Endothelial cell of umbilical vein (primary cell): ENCODE data around the gene SLC10A7. TPM values are rescaled to one million over a fixed set of nuclear protein-coding genes. Genes with fewer than 3 reads are reported as not detected.

Source experiments
- BruUV-seq: library from RNA; stranded (reverse); fragments of 400-500 nt; replicated peaks from 2 replicates; lab custom pipeline; 2021; lab: Mats Ljungman, UMichigan
- CTCF ChIA-PET: fragments of 300-600, 350-600 bp; sonication (Branson Sonifier 250); formaldehyde crosslinking; loops from one replicate; lab custom pipeline; 2021; ENCODE audit warnings: antibody characterized with exemption, inconsistent platforms; lab: Charles Lee
- POLR2A ChIA-PET: fragments of 300-600, 350-600 bp; sonication (Branson Sonifier 250); formaldehyde crosslinking; loops from one replicate; lab custom pipeline; 2021; ENCODE audit warnings: antibody characterized with exemption, inconsistent platforms; lab: Charles Lee
- DNase-seq: peaks from one replicate; pipeline ENCODE4 v3.0.0-alpha.2; 2011; ENCODE audit warnings: low read depth, low spot score
- FAIRE-seq: peaks from 2 replicates; lab custom pipeline; 2011; peaks lifted over from hg19 to GRCh38; lab: Jason Lieb, UNC
- H2AFZ ChIP-seq: 2 replicates; pipeline ENCODE4 v1.6.0; 2012; ENCODE audit warnings: low read depth, low read length, control low read depth, inconsistent platforms
- H3K27ac ChIP-seq: 2 replicates; pipeline ENCODE4 v1.5.1; 2011; ENCODE audit warnings: low read depth, mild to moderate bottlenecking, control low read depth, low read length, moderate library complexity; ENCODE audit not compliant: insufficient read depth
- H3K27me3 ChIP-seq, 2 experiments: 2 replicates each; pipeline versions ENCODE4 v1.6.0 to v1.6.1; 2011; ENCODE audit warnings: low read length in 2 of 2, mixed read lengths in 1 of 2; ENCODE audit not compliant: control insufficient read depth in 2 of 2, insufficient read depth in 2 of 2
- H3K36me3 ChIP-seq, 2 experiments: 2 replicates in 1 of 2; 3 replicates in 1 of 2; pipeline ENCODE4 v1.5.1; 2011; ENCODE audit warnings: low read length in 2 of 2, mild to moderate bottlenecking in 1 of 2, moderate library complexity in 1 of 2; ENCODE audit not compliant: control insufficient read depth in 2 of 2, insufficient read depth in 2 of 2; ENCODE audit errors: extremely low read depth in 1 of 2
- H3K4me1 ChIP-seq: 3 replicates; pipeline ENCODE4 v1.5.1; 2011; ENCODE audit warnings: mild to moderate bottlenecking, low read length; ENCODE audit not compliant: control insufficient read depth, insufficient read depth; ENCODE audit errors: extremely low read depth
- H3K4me2 ChIP-seq: 2 replicates; pipeline ENCODE4 v1.6.1; 2011; ENCODE audit warnings: low read length, control low read depth, mixed read lengths; ENCODE audit not compliant: insufficient read depth
- H3K4me3 ChIP-seq, 3 experiments: fragments of 200-600 bp in 1 of 3; sonication (generic), shearing (Covaris generic) in 1 of 3; replicated peaks in 1 of 3; 2 replicates each; pipeline ENCODE4 v1.5.1; 2011 to 2016; ENCODE audit warnings: control low read depth in 3 of 3, low read length in 3 of 3, mild to moderate bottlenecking in 2 of 3, inconsistent platforms in 1 of 3, low read depth in 1 of 3, moderate library complexity in 1 of 3; ENCODE audit not compliant: insufficient read depth in 1 of 3
- H3K79me2 ChIP-seq: 2 replicates; pipeline ENCODE4 v1.6.0; 2012; ENCODE audit warnings: low read length, inconsistent platforms; ENCODE audit not compliant: control insufficient read depth, insufficient read depth
- H3K9ac ChIP-seq: replicated peaks from 2 replicates; pipeline ENCODE3; 2011; ENCODE audit warnings: low read length, control low read depth; ENCODE audit not compliant: insufficient read depth; ENCODE audit errors: extremely low read depth
- H3K9me1 ChIP-seq: replicated peaks from 3 replicates; pipeline ENCODE4 v1.6.0; 2011; ENCODE audit warnings: mild to moderate bottlenecking, low read length; ENCODE audit not compliant: control insufficient read depth, insufficient read depth; ENCODE audit errors: extremely low read depth
- H3K9me3 ChIP-seq: replicated peaks from 2 replicates; pipeline ENCODE4 v1.5.1; 2012; ENCODE audit warnings: low read length, inconsistent platforms; ENCODE audit not compliant: control insufficient read depth, insufficient read depth
- H4K20me1 ChIP-seq: replicated peaks from 2 replicates; pipeline ENCODE3; 2011; ENCODE audit warnings: mild to moderate bottlenecking, low read length; ENCODE audit not compliant: control insufficient read depth, insufficient read depth; ENCODE audit errors: extremely low read depth
- EZH2 ChIP-seq: IDR thresholded peaks from 2 replicates; pipeline ENCODE4 v1.6.1; 2012; ENCODE audit warnings: borderline replicate concordance, low read depth, mild to moderate bottlenecking, moderate library complexity, low read length, inconsistent platforms; ENCODE audit not compliant: severe bottlenecking
- FOS ChIP-seq: IDR thresholded peaks from 2 replicates; pipeline ENCODE4 v1.6.1; 2011; ENCODE audit warnings: mild to moderate bottlenecking, low read length, moderate library complexity, borderline replicate concordance; ENCODE audit not compliant: insufficient read depth
- GATA2 ChIP-seq: IDR thresholded peaks from 2 replicates; pipeline ENCODE4 v1.7.0; 2011; ENCODE audit warnings: low read depth, mild to moderate bottlenecking, moderate library complexity, mixed read lengths, low read length; ENCODE audit not compliant: insufficient read length, insufficient read depth
- JUN ChIP-seq: IDR thresholded peaks from 2 replicates; pipeline ENCODE4 v1.6.1; 2011; ENCODE audit warnings: borderline replicate concordance, low read depth; ENCODE audit not compliant: insufficient read length, insufficient read depth
- MAX ChIP-seq: IDR thresholded peaks from 2 replicates; pipeline ENCODE4 v1.6.1; 2011; ENCODE audit not compliant: insufficient read depth, insufficient read length
- MYC ChIP-seq: IDR thresholded peaks from one replicate; pipeline ENCODE4 v1.6.1; 2011; ENCODE audit warnings: mild to moderate bottlenecking, low read depth, low read length
- POLR2A ChIP-seq: IDR thresholded peaks from 2 replicates; pipeline ENCODE4 v1.6.1; 2012; ENCODE audit warnings: low read depth, mild to moderate bottlenecking, control low read depth, low read length
- POLR2AphosphoS5 ChIP-seq: IDR thresholded peaks from 2 replicates; pipeline ENCODE4 v1.6.1; 2012; ENCODE audit warnings: low read depth, mild to moderate bottlenecking, control low read depth, low read length, moderate library complexity; ENCODE audit not compliant: insufficient read depth
- dilution Hi-C: fragments of 300-500 bp; cut with MboI; formaldehyde crosslinking; loops from one replicate; pipeline ENCODE4 v1.15.0; 2019; ENCODE audit warnings: low sequenced_read_pairs; ENCODE audit not compliant: extremely low pct_ligation_motif_present
- intact Hi-C: fragments of 100-400 bp; cut with micrococcal nuclease; formaldehyde crosslinking; loops from one replicate; pipeline ENCODE4 v1.10.0; 2022
- polyA plus RNA-seq, 4 experiments: library from polyadenylated mRNA; depleted of rRNA in 3 of 4; stranded (reverse) in 3 of 4; unstranded in 1 of 4; fragments of >200 nt; gene quantifications; 2 replicates each; pipeline versions ENCODE4 v1.2.1 to v1.2.3, GENCODE V29; 2011 to 2012; ENCODE audit warnings: missing spikeins in 1 of 4
- total RNA-seq: library from RNA; stranded (reverse); gene quantifications from 2 replicates; pipeline ENCODE4 v1.2.3, GENCODE V29; 2021
- TF ChIP-seq, protein P1 (sequence below), 2 donors: IDR thresholded peaks; 1 replicate in 1 of 2; 2 replicates in 1 of 2; pipeline ENCODE4 v1.5.1; 2011; ENCODE audit warnings: low read length in 2 of 2, mild to moderate bottlenecking in 2 of 2, moderate library complexity in 2 of 2, control low read depth in 1 of 2, inconsistent platforms in 1 of 2, low read depth in 1 of 2; ENCODE audit not compliant: insufficient read depth in 1 of 2; ENCODE audit errors: extremely low read depth in 1 of 2

SLC10A7 gene
- total and polyA plus RNA-seq, 2 donors (not counting 3 experiments of a cell fraction or from before 2014, with no cell fraction given): 13.6 to 20.4 TPM

GRCh38 chr4:146485968-146486367 lies 35.8 kb downstream of the SLC10A7 start:
- Histone ChIP-seq H3K9ac (no peak overlapping the region), H3K4me2 (no peak overlapping the region), H4K20me1 (no peaks in the 10 kb centered on the region), H3K36me3 (no peaks in the 10 kb centered on the region), H3K27ac (no peak overlapping the region), H3K4me3 (no peak overlapping the region), H3K9me1 (no peaks in the 10 kb centered on the region), H3K9me3 (no peaks in the 10 kb centered on the region), H2AFZ (no peak overlapping the region), H3K79me2 (no peaks in the 10 kb centered on the region), H3K4me1 (peaks cover 9% of the 10 kb centered on the region), H3K27me3 (no peaks in the 10 kb centered on the region)
- no peak for FAIRE-seq
- ChIA-PET CTCF (interaction anchor here (1.0 to 1.1 kb wide), 2 partner anchors 43 to 74 kb away, joined by 3 read pairs; no protein-coding TSS in a partner anchor), POLR2A (no interaction called here)
- dilution Hi-C loops: no loop called here
- DNase-seq: no peak
- TF ChIP-seq GATA2: no peak
- no peak for TF ChIP-seq JUN
- no peak for TF ChIP-seq FOS
- no peak for TF ChIP-seq MAX
- no peak for TF ChIP-seq POLR2AphosphoS5
- no peak for TF ChIP-seq MYC
- TF ChIP-seq EZH2: no peak
- TF ChIP-seq POLR2A: no peak
- TF ChIP-seq, protein P1, sequence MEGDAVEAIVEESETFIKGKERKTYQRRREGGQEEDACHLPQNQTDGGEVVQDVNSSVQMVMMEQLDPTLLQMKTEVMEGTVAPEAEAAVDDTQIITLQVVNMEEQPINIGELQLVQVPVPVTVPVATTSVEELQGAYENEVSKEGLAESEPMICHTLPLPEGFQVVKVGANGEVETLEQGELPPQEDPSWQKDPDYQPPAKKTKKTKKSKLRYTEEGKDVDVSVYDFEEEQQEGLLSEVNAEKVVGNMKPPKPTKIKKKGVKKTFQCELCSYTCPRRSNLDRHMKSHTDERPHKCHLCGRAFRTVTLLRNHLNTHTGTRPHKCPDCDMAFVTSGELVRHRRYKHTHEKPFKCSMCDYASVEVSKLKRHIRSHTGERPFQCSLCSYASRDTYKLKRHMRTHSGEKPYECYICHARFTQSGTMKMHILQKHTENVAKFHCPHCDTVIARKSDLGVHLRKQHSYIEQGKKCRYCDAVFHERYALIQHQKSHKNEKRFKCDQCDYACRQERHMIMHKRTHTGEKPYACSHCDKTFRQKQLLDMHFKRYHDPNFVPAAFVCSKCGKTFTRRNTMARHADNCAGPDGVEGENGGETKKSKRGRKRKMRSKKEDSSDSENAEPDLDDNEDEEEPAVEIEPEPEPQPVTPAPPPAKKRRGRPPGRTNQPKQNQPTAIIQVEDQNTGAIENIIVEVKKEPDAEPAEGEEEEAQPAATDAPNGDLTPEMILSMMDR (IDR thresholded peaks at IDR 0.05; ENCODE audit: extremely low read depth in 1 of 2, insufficient read depth in 1 of 2, low read depth in 1 of 2, low read length in 2 of 2): no peak
- BruUV-seq: no TSS peak
- intact Hi-C loops: no loop called here
